Kidney (tissue), 14 donors: ENCODE results near the gene NKX1-1. TPM values are rescaled to one million over a fixed set of nuclear protein-coding genes. Genes with fewer than 3 reads are reported as not detected.

Experiments used
- DNase-seq, 5 donors: peaks; one replicate each; pipeline ENCODE4 v3.0.0-alpha.2; 2013 to 2020
- FAIRE-seq: peaks from 2 replicates; lab custom pipeline; 2012; peaks lifted over from hg19 to GRCh38; lab: Jason Lieb, UNC
- H3K27ac ChIP-seq, 2 donors: one replicate each; pipeline ENCODE4 v1.7.0; 2013; ENCODE audit warnings: low read depth in 2 of 2, low read length in 2 of 2, inconsistent platforms in 1 of 2
- H3K27me3 ChIP-seq: one replicate; pipeline ENCODE4 v1.7.1; 2013; ENCODE audit warnings: low read length, inconsistent platforms; ENCODE audit not compliant: control insufficient read depth, insufficient read depth
- H3K36me3 ChIP-seq, 3 donors: one replicate each; pipeline versions ENCODE4 v1.7.0 to v1.7.1; 2013; ENCODE audit warnings: low read length in 3 of 3, control low read depth in 1 of 3, inconsistent platforms in 1 of 3; ENCODE audit not compliant: insufficient read depth in 3 of 3, control insufficient read depth in 2 of 3
- H3K4me1 ChIP-seq, 3 donors: one replicate each; pipeline versions ENCODE4 v1.7.0 to v1.7.1; 2013; ENCODE audit warnings: low read length in 3 of 3, inconsistent platforms in 1 of 3, low read depth in 1 of 3; ENCODE audit not compliant: control insufficient read depth in 2 of 3, insufficient read depth in 2 of 3
- H3K4me3 ChIP-seq, 3 donors: one replicate each; pipeline versions ENCODE4 v1.7.0 to v1.8.1; 2013; ENCODE audit warnings: low read length in 3 of 3, control low read depth in 1 of 3, inconsistent platforms in 1 of 3
- H3K9ac ChIP-seq, 3 donors: one replicate each; pipeline versions ENCODE4 v1.7.0 to v1.7.1; 2013; ENCODE audit warnings: low read length in 3 of 3, control low read depth in 1 of 3, inconsistent platforms in 1 of 3
- H3K9me3 ChIP-seq, 3 donors: one replicate each; pipeline versions ENCODE4 v1.7.0 to v1.7.1; 2013; ENCODE audit warnings: low read length in 3 of 3, control low read depth in 1 of 3, inconsistent platforms in 1 of 3; ENCODE audit not compliant: control insufficient read depth in 2 of 3, insufficient read depth in 1 of 3
- CTCF ChIP-seq: IDR thresholded peaks from 3 replicates; pipeline ENCODE4 v1.5.1; 2012; ENCODE audit warnings: mild to moderate bottlenecking, moderate library complexity, borderline replicate concordance; ENCODE audit not compliant: insufficient read depth; ENCODE audit errors: extremely low read depth
- intact Hi-C: fragments of 100-400 bp; cut with DNase I; formaldehyde crosslinking; loops from one replicate; pipeline ENCODE4 v1.11.1; 2022
- polyA plus RNA-seq: library from polyadenylated mRNA; stranded (reverse); fragments of 350-450 nt; fragmentation: Illumina TruSeq; extraction: RNeasy Lipid Tissue Mini Kit (QIAGEN cat#74804); gene quantifications from one replicate; pipeline ENCODE4 v1.2.3, GENCODE V29; 2014; ENCODE audit warnings: low read depth, low replicate concordance; ENCODE audit not compliant: insufficient read depth
- total RNA-seq: library from RNA; stranded (reverse); fragmentation: NEBNext Ultra II Directional; extraction: Animal tissue kit (Norgen Biotek cat#: 25700); gene quantifications from one replicate; pipeline ENCODE4 v1.2.1, GENCODE V29; 2021
- donor health status: control.
- donor health status: control.
- donor health status: control.
- donor health status: control.
- donor health status: control.
- donor health status: DM: yes; HTN: yes; CAD: no.
- donor health status: Normal renal cell carcinoma (clear cell type).

NKX1-1 gene
- total and polyA plus RNA-seq, 2 donors from 2014 or later, result not detected

- no peak for DNase-seq
- no peak overlapping the region for H3K9ac ChIP-seq
- no peaks in the 10 kb centered on the region for H3K9me3 ChIP-seq
- H3K4me3 ChIP-seq, result no peak overlapping the region
- H3K36me3 ChIP-seq, result peaks cover 0 to 4% (median 2%) of the 10 kb centered on the region in 3 donors
- intact Hi-C loops, result loop anchor here (10.0 kb wide), 1 partner anchor 267 kb away; no protein-coding TSS in a partner anchor
- H3K4me1 ChIP-seq, result peaks cover 0 to 3% (median 0%) of the 10 kb centered on the region in 3 donors
- no peak overlapping the region for H3K27ac ChIP-seq
- FAIRE-seq, result no peak
- TF ChIP-seq CTCF, result no peak
- no peaks in the 10 kb centered on the region for H3K27me3 ChIP-seq
Observed at GRCh38 chr4:1357356-1358248, 48.6 kb downstream of the NKX1-1 start.

GRCh38 chr4:1356181-1356998 is 49.9 kb downstream of the NKX1-1 start:
- DNase-seq, result peak in 4 of 5 donors; percentile 50 to 68 (median 62)

GRCh38 chr4:1355378-1355777 is 50.9 kb downstream of the NKX1-1 start:
- no peak for FAIRE-seq
- TF ChIP-seq CTCF, result no peak
- Histone ChIP-seq H3K36me3 (peaks cover 0 to 11% (median 3%) of the 10 kb centered on the region in 3 donors), H3K4me3 (no peak overlapping the region), H3K9me3 (no peaks in the 10 kb centered on the region), H3K27ac (no peak overlapping the region), H3K27me3 (no peaks in the 10 kb centered on the region), H3K4me1 (peaks cover 0 to 9% (median 0%) of the 10 kb centered on the region in 3 donors), H3K9ac (no peak overlapping the region)
- peak in 1 of 5 donors; percentile 56 for DNase-seq
- intact Hi-C loops, result loop anchor here (10.0 kb wide), 1 partner anchor 269 kb away; no protein-coding TSS in a partner anchor

More at GRCh38 chr4:1356181-1356998, 49.9 kb downstream of the NKX1-1 start:
- peaks cover 0 to 7% (median 2%) of the 10 kb centered on the region in 3 donors for H3K36me3 ChIP-seq
- intact Hi-C loops, result loop anchor here (10.0 kb wide), 1 partner anchor 268 kb away; no protein-coding TSS in a partner anchor
- peak; percentile 75 for TF ChIP-seq CTCF
- H3K4me3 ChIP-seq, result no peak overlapping the region
- H3K27ac ChIP-seq, result no peak overlapping the region
- H3K27me3 ChIP-seq, result no peaks in the 10 kb centered on the region
- H3K9ac ChIP-seq, result no peak overlapping the region
- no peak for FAIRE-seq
- H3K4me1 ChIP-seq, result peaks cover 0 to 9% (median 0%) of the 10 kb centered on the region in 3 donors
- H3K9me3 ChIP-seq, result no peaks in the 10 kb centered on the region
